ENCODE measurements around the gene MMP15.

The MMP15 gene

DNA sequence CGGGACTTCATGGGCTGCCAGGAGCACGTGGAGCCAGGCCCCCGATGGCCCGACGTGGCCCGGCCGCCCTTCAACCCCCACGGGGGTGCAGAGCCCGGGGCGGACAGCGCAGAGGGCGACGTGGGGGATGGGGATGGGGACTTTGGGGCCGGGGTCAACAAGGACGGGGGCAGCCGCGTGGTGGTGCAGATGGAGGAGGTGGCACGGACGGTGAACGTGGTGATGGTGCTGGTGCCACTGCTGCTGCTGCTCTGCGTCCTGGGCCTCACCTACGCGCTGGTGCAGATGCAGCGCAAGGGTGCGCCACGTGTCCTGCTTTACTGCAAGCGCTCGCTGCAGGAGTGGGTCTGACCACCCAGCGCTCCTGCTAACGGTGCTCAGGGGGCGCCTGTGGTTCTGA is 19.5 kb downstream of the MMP15 start:
- H3K4me3 ChIP-seq (ENCODE audit: low read depth in 1 of 2, low read length in 2 of 2), result no peak overlapping the region
- TF ChIP-seq, protein P1, sequence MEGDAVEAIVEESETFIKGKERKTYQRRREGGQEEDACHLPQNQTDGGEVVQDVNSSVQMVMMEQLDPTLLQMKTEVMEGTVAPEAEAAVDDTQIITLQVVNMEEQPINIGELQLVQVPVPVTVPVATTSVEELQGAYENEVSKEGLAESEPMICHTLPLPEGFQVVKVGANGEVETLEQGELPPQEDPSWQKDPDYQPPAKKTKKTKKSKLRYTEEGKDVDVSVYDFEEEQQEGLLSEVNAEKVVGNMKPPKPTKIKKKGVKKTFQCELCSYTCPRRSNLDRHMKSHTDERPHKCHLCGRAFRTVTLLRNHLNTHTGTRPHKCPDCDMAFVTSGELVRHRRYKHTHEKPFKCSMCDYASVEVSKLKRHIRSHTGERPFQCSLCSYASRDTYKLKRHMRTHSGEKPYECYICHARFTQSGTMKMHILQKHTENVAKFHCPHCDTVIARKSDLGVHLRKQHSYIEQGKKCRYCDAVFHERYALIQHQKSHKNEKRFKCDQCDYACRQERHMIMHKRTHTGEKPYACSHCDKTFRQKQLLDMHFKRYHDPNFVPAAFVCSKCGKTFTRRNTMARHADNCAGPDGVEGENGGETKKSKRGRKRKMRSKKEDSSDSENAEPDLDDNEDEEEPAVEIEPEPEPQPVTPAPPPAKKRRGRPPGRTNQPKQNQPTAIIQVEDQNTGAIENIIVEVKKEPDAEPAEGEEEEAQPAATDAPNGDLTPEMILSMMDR (IDR thresholded peaks at IDR 0.05; ENCODE audit: borderline replicate concordance, extremely low read depth, low read length, poor library complexity, severe bottlenecking), result no peak
- TF ChIP-seq EZH2 (IDR thresholded peaks at IDR 0.05; ENCODE audit: borderline replicate concordance, low read depth, low read length, severe bottlenecking), result no peak
- no peak overlapping the region for H3K4me2 ChIP-seq (ENCODE audit: insufficient read depth, low read length)
- DNase-seq (no peak), ATAC-seq (ENCODE audit: insufficient read depth, low read depth) (no peak)
- H3K4me1 ChIP-seq (ENCODE audit: insufficient read depth, low read length), result no peaks in the 10 kb centered on the region
- no peak overlapping the region for H3K9ac ChIP-seq (ENCODE audit: low read depth, low read length)
- no peaks in the 10 kb centered on the region for H3K79me2 ChIP-seq (ENCODE audit: insufficient read depth, low read length)
- no peak overlapping the region for H3K27ac ChIP-seq (ENCODE audit: low read length)
- no peaks in the 10 kb centered on the region for H3K9me3 ChIP-seq (ENCODE audit: insufficient read depth, low read length, severe bottlenecking)
- H3K27me3 ChIP-seq (ENCODE audit: insufficient read depth, low read length, poor library complexity), result no peaks in the 10 kb centered on the region
- H4K20me1 ChIP-seq (ENCODE audit: insufficient read depth, low read length), result no peaks in the 10 kb centered on the region
- H3K36me3 ChIP-seq (ENCODE audit: insufficient read depth, low read length), result no peaks in the 10 kb centered on the region
- no peak overlapping the region for H2AFZ ChIP-seq (ENCODE audit: low read depth, low read length)

DNA sequence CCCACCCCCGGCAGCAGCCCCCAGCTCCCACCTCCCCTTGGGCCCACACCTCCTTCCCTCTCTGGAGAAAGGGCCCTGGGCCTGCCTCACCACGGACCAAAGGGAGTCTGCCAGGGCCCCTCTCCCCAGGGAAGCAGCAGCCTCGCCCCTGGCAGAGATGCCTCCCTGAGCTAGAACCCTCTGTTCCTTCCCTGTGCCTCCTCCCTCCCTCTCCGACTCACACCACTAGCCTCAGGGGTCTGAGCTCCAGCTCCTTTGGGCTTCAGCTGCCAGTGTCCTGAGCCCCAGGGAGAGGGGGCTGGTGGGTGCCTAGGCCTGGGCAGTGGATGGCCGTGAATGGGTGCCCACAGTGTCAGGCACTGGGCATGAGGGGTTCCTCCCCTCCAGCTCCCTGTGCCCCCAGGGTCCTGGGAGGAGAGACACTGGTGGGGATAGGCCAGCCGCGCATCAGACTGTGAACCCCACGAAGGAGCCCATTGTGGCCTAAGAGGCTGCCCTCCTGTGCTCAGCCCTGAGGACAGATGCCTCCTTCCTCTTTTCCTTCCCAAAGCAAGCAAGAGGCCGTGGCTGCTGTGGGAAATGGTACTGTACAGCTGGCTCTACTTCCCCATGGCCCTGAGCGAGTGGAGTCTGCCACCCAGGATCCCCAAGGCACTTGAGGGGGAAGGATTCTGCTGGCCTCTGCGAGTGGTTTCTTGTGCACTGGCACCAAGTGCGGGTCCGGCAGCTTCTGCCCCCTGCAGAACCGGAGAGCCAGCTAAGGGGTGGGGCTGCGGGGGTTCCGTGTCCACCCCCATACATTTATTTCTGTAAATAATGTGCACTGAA is 20.7 kb downstream of the MMP15 start:
- Histone ChIP-seq H3K27ac (ENCODE audit: low read length) (no peak overlapping the region), H2AFZ (ENCODE audit: low read depth, low read length) (no peak overlapping the region), H3K27me3 (ENCODE audit: insufficient read depth, low read length, poor library complexity) (no peaks in the 10 kb centered on the region), H3K79me2 (ENCODE audit: insufficient read depth, low read length) (no peaks in the 10 kb centered on the region), H3K4me2 (ENCODE audit: insufficient read depth, low read length) (no peak overlapping the region), H3K9ac (ENCODE audit: low read depth, low read length) (no peak overlapping the region), H3K36me3 (ENCODE audit: insufficient read depth, low read length) (no peaks in the 10 kb centered on the region), H4K20me1 (ENCODE audit: insufficient read depth, low read length) (no peaks in the 10 kb centered on the region), H3K9me3 (ENCODE audit: insufficient read depth, low read length, severe bottlenecking) (no peaks in the 10 kb centered on the region), H3K4me1 (ENCODE audit: insufficient read depth, low read length) (no peaks in the 10 kb centered on the region), H3K4me3 (ENCODE audit: low read depth in 1 of 2, low read length in 2 of 2) (no peak overlapping the region)
- no peak for ATAC-seq (ENCODE audit: insufficient read depth, low read depth)
- TF ChIP-seq EZH2 (IDR thresholded peaks at IDR 0.05; ENCODE audit: borderline replicate concordance, low read depth, low read length, severe bottlenecking), result no peak
- TF ChIP-seq, protein P1 (IDR thresholded peaks at IDR 0.05; ENCODE audit: borderline replicate concordance, extremely low read depth, low read length, poor library complexity, severe bottlenecking), result no peak
- DNase-seq, result no peak

DNA sequence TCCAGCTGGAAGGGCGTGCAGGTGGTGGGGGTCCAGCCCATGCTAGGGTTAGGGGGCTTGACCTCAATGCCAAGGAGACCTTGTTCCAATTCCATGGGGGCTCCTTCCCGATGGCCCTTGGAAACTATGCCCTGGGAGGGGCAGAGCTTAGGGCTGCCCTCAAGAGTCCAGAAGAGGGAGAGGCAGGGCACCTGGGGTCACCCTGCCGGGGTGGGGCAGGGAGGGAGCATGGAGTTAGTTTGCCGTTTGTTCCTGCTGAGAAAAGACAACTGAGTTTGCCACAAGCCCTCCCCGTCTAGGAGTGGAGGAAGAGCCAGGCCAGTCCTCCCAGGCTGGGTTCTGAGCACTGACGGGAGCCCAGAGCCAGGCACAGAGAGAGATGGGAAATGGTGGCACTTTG is 21.4 kb downstream of the MMP15 start:
- no peak overlapping the region for H3K4me3 ChIP-seq (ENCODE audit: low read depth in 1 of 2, low read length in 2 of 2)
- no peak overlapping the region for H2AFZ ChIP-seq (ENCODE audit: low read depth, low read length)
- no peak overlapping the region for H3K9ac ChIP-seq (ENCODE audit: low read depth, low read length)
- no peaks in the 10 kb centered on the region for H4K20me1 ChIP-seq (ENCODE audit: insufficient read depth, low read length)
- no peaks in the 10 kb centered on the region for H3K4me1 ChIP-seq (ENCODE audit: insufficient read depth, low read length)
- ATAC-seq (ENCODE audit: insufficient read depth, low read depth), result no peak
- no peak for DNase-seq
- H3K9me3 ChIP-seq (ENCODE audit: insufficient read depth, low read length, severe bottlenecking), result no peaks in the 10 kb centered on the region
- no peak for TF ChIP-seq EZH2 (IDR thresholded peaks at IDR 0.05; ENCODE audit: borderline replicate concordance, low read depth, low read length, severe bottlenecking)
- TF ChIP-seq, protein P1 (IDR thresholded peaks at IDR 0.05; ENCODE audit: borderline replicate concordance, extremely low read depth, low read length, poor library complexity, severe bottlenecking), result no peak
- no peak overlapping the region for H3K4me2 ChIP-seq (ENCODE audit: insufficient read depth, low read length)
- no peak overlapping the region for H3K27ac ChIP-seq (ENCODE audit: low read length)
- no peaks in the 10 kb centered on the region for H3K36me3 ChIP-seq (ENCODE audit: insufficient read depth, low read length)
- H3K79me2 ChIP-seq (ENCODE audit: insufficient read depth, low read length), result no peaks in the 10 kb centered on the region
- H3K27me3 ChIP-seq (ENCODE audit: insufficient read depth, low read length, poor library complexity), result no peaks in the 10 kb centered on the region

All from DND-41 (cell line).